Measurements from ENCODE around the gene DOHH. TPM values are rescaled to one million over a fixed set of nuclear protein-coding genes. Genes with fewer than 3 reads are reported as not detected.
"Not testable (repeated sequence)": the region's sequence is repeated elsewhere in the genome, so short reads cannot be mapped to it uniquely, and the experiment has no call there.

Gene DOHH
- total RNA-seq, 1 donor from 2014 or later, result 15.6 TPM

DNA sequence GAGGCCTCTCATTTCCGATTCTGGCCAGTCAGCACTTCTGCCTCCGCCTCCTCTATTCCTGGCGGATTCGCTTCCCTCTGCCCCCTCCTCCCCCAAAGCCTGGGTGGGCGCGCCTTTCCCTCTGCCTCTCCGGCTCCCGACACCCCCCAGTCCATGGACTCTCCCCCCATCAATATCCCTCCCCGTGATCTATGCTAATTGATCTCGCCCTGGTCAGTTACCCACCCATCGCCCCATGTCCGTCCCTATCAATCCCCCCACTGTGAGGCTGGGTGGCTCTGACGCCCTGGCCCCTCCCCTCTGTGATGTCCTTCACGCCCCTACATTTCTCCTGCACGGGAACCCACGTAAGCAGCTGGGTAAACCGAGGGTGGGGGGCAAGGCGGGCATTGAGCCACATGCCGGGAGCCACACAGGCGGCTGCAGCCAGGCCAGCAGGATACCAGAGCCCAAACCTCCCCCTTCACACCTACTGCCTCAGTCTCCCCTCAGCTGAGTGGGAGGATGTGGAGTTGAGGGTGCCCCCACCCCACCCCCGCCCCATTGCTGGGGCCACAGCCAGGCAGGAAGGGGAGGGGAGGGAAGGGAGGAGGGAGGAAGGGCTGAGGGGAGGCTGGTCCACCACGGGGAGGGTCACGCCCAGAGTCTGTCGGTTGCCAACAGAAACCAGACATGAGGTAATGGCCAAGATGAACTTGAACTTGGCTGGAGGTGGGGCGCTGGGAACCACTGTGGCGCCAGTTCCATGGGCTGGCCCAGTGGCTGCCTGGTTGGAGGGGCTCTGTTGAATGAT is 41.2 kb downstream of the DOHH start:
- peak; percentile 84 for DNase-seq (ENCODE audit: low read depth, low spot score)

DNA sequence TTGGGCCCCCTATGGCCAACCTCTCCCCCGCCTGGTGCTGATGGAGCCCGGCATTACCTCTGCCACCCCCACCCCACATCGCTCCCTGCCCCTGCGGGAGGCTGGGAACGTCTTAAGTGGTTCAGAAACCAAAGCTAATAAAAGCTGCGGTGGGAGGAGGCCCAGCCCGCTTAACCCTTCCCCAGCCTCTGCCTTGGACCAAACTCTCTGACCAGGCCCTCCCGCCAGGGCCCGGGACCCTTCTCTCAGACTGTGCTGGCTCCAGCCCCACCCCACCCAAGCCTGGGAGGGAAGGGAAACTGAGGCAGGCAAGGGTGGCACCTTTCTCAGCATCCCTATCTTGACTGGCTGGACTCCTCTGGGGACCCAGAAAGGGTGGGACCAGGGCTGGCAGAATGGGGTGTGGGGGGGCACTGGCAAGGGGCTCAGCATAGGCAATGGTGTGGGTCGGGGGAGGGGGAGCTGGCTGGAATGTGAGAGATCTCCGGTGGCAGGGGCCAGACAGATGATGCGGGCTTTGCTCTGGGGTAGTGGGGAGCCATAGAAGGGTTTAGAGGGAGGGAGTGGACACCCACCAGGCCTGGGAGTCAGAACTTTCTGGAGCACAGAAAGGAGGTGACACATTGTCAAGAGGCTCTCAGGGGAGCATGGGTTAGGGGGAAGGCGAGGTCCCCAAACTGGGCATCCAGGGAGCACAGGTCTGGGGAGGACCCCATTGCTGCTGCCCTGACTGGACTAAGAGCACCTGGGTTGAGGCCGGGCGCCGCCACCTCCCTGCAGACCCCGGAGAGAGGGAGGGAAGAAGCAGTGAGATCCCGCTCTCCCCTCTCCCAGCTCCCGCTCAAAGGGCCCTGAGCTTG is 42.0 kb downstream of the DOHH start:
- no peak for DNase-seq (ENCODE audit: low read depth, low spot score)

DNA sequence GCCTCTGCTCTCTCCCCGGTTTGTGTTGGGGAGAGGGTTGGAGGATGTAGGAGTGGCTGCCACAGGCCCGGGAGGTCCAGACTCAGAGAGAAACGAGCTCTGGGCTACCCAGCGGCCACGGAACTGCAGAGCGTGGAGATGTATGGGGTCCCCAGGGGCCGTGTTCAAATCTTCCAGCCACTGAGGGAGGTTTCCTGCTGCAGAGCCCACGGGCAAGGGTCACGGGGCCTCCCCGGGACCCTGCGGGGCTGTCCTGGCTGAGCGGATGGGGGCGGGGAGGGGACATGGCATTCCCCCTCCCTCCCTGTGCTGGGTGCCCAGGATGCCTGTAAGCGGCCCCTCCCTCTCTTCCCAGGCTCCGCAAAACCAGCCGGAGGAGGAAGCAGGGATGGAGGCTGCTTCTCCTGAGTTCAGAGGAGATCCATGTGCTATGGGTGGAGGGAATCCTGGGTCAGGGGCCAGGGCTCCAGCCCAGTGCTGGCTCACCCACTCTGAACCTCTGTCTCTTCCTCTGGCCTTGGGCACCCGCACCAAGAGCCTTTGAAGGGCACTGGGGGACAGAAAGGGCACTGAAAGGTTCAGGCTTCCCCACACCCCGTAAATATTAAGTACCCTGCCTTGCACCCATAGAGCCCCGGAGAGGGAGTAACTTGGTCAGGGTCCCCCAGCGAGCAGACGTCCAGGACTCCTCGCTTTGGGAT is 42.8 kb downstream of the DOHH start:
- no peak for DNase-seq (ENCODE audit: low read depth, low spot score)

DNA sequence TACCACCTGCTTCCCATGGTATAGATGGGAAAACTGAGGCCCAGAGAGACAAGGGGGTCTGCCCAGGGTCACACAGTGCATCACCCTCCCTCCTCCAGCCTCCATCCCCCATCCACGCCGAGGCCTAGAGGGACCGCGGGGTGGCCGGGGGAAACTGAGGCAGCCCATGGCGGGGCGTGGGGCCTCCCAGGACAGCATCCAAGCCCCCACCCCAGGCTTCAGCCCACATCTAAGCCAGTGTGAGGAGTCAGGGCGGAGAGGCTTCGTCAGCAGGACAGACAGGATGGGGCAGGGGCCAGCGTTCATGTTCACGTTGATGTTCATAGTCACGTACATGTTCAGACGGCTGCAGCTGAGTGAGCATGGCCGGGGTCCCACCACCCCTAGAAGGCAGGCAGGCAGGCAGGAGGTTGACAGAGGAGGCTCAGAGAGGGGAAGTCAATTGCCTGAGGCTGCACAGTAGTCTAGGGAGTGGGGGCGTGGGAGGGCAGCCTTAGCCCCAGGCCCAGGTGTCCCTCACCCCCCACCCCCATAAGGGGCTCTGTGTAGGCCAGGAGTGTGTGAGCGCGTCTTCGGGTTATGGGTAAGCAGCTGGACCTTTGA is 43.4 kb downstream of the DOHH start:
- no peak for DNase-seq (ENCODE audit: low read depth, low spot score)

DNA sequence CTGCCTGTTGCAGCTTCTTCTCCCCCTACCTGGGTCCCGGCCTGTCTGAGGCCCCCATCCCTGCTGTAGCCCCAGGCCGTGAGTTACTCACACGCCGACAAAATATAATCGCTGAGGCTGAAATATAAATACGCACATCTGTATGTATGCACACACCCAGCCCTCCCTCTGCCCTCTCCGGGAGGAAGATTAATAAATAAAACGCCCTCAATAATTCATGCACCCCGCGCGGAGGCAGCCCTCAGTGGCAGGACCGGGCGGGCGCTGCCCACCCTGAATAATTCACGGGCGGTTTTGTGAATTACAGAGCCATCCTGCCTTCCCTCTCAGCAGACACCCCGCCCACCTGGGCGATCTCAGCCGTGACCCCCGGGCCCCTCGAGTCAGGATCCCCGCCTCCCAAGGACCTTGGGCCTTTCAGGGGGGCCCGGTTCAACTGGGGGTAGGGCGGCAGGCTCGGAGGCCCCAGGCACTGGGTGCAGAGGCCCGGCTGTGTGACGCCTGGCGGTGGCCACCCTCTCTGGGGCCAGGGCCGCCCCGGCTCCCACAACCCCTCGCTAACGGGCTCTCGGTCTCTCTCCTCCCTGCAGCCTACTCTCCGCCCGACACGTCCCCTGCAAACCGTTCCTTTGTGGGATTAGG is 44.4 kb downstream of the DOHH start:
- no peak for DNase-seq (ENCODE audit: low read depth, low spot score)

DNA sequence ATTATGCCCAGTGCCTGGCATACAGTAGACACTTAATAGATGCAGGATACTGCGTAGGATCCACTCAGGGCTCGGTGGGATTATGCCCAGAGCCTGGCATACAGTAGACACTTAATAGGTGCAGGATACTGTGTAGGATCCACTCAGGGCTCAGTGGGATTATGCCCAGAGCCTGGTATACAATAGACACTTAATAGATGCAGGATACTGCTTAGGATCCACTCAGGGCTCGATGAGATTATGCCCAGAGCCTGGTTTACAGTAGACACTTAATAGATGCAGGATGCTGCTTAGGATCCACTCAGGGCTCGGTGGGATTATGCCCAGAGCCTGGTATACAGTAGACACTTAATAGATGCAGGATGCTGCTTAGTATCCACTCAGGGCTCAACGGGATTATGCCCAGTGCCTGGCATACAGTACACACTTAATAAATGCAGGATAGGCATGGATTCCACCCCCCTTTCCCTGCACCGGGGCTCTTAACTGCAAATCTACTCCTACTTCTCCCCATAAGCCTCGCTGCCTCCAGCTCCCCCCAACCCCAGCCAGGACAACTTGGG is 45.0 kb downstream of the DOHH start:
- DNase-seq (ENCODE audit: low read depth, low spot score), result no peak

DNA sequence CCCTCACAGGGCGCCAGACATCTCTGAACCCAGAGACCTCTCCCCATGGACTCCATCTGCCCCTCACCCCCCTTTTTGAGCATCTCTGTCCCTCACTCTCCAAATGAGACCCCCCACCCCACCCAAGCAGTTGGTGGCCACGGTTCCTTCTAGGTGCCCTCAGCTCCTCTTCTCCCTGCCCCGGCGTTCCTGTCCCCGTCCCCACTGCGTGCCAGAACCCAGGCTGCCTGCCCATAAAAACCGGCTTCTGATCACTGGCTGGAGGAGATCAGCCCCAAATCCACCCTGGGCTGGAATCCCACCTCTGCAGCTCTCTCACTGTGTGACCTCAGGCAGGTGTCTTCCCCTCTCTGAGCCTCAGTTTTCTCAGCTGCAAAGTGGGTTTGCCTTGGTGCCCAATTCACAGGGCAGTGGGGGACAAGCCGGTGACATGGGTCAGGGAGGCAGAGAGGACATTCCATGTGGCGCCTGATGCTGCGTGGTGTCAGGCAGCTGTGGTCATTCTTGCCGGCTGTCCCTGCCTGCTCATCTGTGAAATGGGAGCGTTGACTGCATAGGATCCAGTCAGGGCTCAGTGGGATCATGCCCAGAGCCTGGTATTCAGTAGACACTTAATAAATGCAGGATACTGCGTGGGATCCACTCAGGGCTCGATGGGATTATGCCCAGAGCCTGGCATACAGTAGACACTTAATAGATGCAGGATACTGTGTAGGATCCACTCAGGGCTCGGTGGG is 45.6 kb downstream of the DOHH start:
- no peak for DNase-seq (ENCODE audit: low read depth, low spot score)

DNA sequence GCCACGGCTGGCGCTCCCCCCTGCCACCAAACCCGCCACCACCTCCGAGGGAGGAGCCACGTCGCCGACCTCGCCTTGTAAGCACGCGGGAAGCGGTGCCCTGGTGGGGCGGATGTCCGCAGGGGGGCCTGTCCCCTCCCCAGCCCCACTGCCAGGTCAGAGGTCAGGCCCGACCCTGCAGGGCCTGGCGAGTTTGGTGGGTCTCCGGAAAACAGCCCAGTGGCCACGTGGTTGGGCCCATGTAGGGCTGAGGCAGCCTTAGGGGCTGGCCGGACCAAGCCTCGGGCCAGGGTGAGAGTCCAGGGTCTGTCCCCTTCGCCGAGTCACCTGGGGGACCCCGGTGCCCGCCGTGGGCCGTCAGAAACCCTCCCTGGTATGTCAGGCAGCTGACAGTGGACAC is 46.6 kb downstream of the DOHH start:
- DNase-seq (ENCODE audit: low read depth, low spot score), result no peak

DNA sequence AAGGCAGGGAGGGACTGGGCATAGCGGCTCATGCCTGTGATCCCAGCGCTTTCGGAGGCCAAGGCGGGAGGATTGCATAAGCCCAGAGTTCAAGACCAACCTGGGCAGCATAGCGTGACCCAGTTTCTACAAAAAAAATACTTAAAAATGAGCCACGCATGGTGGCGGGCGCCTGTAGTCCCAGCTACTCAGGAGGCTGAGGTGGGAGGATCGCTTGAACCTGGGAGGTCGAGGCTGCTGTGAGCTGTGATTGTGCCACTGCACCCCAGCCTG is 47.6 kb downstream of the DOHH start:
- DNase-seq (ENCODE audit: low read depth, low spot score), result not testable (repeated sequence)

DNA sequence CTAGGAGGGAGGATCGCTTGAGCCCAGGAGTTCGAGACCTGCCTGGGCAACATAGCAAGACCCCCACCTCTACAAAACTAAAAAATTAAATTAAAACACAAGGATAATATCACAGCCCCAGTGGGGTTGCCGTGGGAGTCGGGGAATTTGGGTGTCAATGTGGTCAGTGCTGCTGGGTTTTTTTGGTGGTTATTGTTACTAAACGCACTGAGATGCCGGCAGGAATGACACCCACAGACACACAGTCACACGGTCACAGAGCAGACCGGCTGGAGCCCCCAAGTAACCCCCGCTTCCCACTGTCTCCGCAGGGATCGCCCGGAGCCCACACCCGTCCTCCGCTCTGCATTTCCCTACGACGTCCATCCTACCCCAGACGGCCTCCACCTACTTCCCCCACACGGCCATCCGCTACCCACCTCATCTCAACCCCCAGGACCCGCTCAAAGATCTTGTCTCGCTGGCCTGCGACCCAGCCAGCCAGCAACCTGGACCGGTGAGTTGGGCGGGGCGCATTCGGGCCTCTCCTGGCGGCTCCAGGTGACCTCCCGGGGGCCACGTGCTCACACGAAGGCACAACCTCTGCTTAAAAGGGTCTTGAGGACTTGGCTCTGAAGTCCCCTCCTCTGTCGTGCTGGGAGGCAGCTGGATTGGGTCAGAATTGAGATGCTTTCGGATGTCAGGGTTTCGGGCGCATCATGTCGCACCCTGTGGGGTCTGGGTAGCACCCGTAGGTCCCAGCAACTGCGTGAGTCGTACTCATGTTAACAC is 48.1 kb downstream of the DOHH start:
- no peak for DNase-seq (ENCODE audit: low read depth, low spot score)

DNA sequence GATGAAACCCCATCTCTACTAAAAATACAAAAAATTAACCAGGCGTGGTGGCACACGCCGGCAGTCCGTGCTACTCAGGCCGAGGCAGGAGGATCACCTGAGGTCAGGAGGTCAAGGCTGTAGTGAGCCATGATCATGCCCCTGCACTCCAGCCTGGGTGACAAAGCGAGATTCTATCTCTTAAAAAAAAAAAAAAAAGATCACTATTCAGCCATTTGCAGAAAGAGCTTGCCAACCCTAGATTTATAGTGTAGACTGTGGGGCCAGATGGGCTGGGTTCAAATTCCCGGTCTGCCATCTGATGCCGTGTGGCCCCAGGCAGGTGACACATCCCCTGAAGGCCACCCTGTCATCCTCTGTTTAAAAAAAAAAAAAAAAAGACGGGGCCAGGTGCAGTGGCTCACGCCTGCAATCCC is 49.0 kb downstream of the DOHH start:
- DNase-seq (ENCODE audit: low read depth, low spot score), result no peak

DNA sequence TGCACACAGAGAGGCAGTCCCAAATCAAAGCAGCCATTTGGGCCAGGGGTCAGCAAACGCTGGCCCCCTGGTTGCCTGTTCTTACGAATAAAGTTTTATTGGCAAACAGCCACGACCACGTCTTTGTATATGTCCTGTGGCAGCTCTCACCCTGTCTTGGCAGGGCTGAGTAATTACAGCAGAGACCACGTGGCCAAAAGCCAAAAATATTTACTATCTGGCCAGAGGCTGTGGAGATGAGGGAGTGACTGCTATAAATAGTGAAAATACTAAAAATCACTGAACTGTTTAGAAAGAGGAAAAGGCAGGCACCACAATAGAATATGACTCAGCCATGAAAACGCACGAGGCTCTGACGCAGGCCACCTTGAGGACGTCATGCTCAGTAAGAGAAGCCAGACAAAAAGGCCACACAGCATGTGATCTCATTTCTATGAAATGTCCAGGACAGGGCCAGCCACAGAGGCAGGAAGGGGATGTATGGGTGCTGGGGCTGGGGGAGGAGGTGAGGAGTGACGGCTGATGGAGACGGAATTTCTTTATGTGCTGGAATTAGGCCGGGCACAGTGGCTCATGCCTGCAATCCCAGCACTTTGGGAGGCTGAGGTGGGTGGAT is 49.6 kb downstream of the DOHH start:
- peak; percentile 98 for DNase-seq (ENCODE audit: low read depth, low spot score)

DNA sequence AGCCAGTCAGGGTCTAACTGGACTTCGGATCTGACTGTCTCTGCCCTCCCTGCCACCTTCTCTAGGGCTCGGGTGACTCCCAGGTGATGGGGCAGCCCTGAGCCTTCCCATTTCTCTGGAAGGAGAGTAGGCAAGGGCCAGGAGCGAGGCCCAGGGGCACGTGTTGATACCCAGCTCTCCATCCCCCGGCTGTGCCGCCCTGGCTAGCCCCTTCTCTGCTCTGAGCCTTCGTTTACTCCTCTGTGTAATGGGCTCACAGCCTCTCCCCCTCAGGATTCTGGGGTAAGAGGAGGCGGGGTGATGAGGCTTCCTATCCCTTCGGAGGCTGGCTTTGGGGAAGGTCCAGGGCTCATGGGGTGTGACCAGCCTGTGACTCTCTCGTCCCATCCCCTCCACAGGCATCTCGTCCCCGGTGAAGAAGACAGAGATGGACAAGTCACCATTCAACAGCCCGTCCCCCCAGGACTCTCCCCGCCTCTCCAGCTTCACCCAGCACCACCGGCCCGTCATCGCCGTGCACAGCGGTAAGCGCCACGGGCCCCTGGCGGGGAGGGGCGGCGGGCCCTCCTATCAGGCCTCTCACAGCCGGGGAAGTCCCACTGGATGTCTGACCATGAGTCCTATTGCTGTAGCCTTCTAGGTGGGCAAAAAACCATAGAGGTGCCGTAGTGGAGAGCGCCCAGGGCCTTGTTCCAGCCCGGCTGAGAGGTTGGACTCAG is 51.7 kb downstream of the DOHH start:
- no peak for DNase-seq (ENCODE audit: low read depth, low spot score)

DNA sequence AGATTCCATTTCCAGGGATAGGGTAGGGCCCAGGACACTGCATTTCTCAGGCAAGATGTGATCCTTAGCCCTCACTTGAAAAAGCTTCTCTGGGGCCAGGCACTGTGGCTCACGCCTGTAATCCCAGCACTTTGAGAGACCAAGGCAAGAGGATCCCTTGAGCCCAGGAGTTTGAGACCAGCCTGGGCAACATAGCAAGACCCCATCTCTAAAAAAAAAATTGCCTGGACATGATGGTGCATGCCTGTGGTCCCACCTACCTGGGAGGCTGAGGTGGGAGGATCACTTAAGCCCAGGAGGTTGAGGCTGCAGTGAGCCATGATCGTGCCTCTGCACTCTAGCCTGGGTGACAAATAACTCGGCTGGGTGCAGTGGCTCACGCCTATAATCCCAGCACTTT is 53.8 kb downstream of the DOHH start:
- not testable (repeated sequence) for DNase-seq (ENCODE audit: low read depth, low spot score)

DNA sequence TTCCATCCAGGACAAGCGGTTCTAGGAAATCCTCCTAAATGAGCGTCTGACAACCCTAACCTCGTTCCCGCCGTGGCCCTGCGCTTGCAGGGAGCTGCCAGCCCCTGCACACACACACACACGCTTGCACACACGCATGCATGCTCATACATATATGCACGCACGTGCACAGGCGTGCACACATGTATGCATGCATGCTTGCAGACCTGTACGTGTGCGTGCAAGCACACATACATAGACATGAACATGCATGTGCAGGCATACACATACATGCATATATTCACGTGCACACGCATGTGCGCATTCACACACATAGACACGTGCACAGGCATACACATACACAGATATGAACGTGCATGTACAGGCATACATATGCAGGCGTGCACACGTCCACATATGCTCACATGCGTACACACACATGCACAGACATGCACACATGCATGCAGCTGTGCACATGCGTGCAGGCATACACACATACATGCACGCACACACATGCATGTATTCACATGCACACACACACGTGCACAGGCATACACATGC is 55.7 kb downstream of the DOHH start:
- DNase-seq (ENCODE audit: low read depth, low spot score), result no peak

DNA sequence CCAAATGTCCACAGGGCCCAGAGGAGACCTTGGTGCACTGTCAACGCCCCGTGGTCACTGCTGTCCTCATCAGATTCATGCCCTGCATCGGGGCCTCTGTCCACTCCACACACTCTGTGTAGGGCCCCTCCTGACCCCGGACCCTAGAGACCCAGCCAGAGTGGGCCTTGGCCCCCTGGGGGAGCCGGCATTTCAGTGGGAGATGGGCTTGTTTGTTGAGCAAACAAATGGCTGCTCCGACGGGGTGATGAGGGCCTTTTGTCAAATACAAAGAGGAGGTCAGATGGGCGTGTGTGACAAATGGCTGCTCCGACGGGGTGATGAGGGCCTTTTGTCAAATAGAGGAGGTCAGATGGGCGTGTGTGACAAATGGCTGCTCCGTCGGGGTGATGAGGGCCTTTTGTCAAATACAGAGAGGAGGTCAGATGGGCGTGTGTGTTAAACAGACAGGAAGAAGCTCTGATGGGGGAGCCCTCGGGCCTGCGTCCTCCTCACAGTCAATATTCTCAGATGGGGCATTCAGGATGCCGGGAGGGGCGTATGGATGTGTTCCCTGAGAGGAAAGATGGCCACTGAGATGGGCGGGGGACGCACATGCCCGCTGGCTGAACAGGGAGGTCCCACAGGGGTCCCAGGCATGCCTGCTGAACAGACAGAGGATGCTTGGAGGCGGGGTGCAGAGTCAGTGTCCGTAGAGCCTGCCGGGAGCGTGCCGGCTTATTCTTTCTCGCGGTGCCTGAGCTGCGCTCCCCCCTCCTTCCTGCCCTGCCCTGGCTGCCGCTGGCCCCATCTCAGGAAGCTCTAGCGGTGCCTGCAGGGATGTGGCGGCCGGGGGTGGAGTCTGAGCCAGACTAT is 56.4 kb downstream of the DOHH start:
- DNase-seq (ENCODE audit: low read depth, low spot score), result no peak

DNA sequence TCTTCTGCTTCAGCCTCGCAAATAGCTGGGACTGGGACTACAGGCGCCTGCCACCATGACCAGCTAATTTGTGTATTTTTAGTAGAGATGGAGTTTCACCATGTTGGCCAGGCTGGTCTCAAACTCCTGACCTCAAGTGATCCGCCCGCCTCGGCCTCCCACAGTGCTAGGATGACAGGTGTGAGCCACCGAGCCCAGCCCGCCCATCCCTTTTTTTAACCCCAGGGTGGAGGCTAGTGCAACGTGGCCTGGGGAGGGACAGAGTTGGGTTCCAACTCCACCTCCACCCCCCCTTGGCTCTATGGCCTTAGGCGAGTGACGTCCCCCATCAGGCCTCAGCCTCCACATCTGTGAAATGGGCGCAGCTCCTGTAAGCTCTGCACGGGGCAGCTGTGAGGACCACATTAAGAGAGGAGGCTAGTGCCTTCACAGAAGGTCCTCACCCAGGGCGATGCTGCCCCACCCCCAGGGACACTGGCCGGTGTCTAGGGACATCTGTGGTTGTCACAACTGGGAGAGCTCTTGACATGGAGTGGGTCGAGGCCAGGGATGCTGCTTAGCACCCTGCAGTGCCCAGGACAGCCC is 57.9 kb downstream of the DOHH start:
- DNase-seq (ENCODE audit: low read depth, low spot score), result no peak

Measured in pulmonary artery endothelial cell (primary cell).